SU-DHL-6 (cell line): ENCODE results near the gene NSMCE1.

ENCODE experiments used
- H2AFZ ChIP-seq: fragments of 200-600 bp; sonication (generic); 2 replicates; pipeline ENCODE4 v1.6.1; 2014; ENCODE audit warnings: low read depth, mild to moderate bottlenecking, moderate library complexity, mixed read lengths, antibody characterized with exemption, low read length; ENCODE audit not compliant: severe bottlenecking
- H3F3A ChIP-seq: fragments of 200-600 bp; shearing (Covaris generic); 2 replicates; pipeline ENCODE4 v1.6.0; 2016; ENCODE audit warnings: antibody characterized with exemption, mild to moderate bottlenecking; ENCODE audit not compliant: insufficient read depth
- H3K27ac ChIP-seq: fragments of 200-600 bp; sonication (generic); 2 replicates; pipeline ENCODE4 v1.5.1; 2016; ENCODE audit warnings: low read depth, mild to moderate bottlenecking, low read length, moderate library complexity, mixed read lengths
- H3K27me3 ChIP-seq: fragments of 200-600 bp; sonication (generic), shearing (Covaris generic); 2 replicates; pipeline ENCODE4 v1.6.0; 2014; ENCODE audit warnings: mild to moderate bottlenecking, low read length
- H3K36me3 ChIP-seq: fragments of 200-600 bp; sonication (generic); 2 replicates; pipeline ENCODE4 v1.6.1; 2014; ENCODE audit warnings: mild to moderate bottlenecking, low read length, mixed read lengths
- H3K4me2 ChIP-seq: fragments of 300-600, 200-600 bp; shearing (Covaris generic), sonication (generic); 2 replicates; pipeline ENCODE4 v1.6.0; 2014; ENCODE audit warnings: low read length, low read depth, mild to moderate bottlenecking; ENCODE audit not compliant: poor library complexity, severe bottlenecking
- H3K4me3 ChIP-seq: fragments of 200-600 bp; sonication (generic); 2 replicates; pipeline ENCODE4 v1.5.1; 2014; ENCODE audit warnings: antibody characterized with exemption, low read length, mild to moderate bottlenecking, mixed read lengths; ENCODE audit not compliant: insufficient read depth, poor library complexity, severe bottlenecking
- H3K79me2 ChIP-seq: fragments of 200-600 bp; sonication (generic); 2 replicates; pipeline ENCODE4 v1.6.1; 2014; ENCODE audit warnings: mild to moderate bottlenecking, low read length, moderate library complexity; ENCODE audit not compliant: insufficient read depth
- H3K9ac ChIP-seq: fragments of 200-600 bp; sonication (generic); 2 replicates; pipeline ENCODE4 v1.7.0; 2014; ENCODE audit warnings: mild to moderate bottlenecking, low read length
- H3K9me2 ChIP-seq: fragments of 200-600 bp; sonication (generic); replicated peaks from 2 replicates; pipeline ENCODE4 v1.6.1; 2014; ENCODE audit warnings: low read length; ENCODE audit not compliant: insufficient read depth
- H3K9me3 ChIP-seq: fragments of 200-600 bp; sonication (generic); 2 replicates; pipeline ENCODE4 v1.6.1; 2014; ENCODE audit warnings: low read length, mixed read lengths; ENCODE audit not compliant: insufficient read depth
- H4K20me1 ChIP-seq: fragments of 200-600 bp; sonication (generic); 2 replicates; pipeline ENCODE4 v1.6.1; 2014; ENCODE audit warnings: low read depth, mild to moderate bottlenecking, antibody characterized with exemption, low read length, moderate library complexity, mixed read lengths
- EZH2phosphoT487 ChIP-seq: fragments of 200-600 bp; sonication (generic), shearing (Covaris generic); conservative IDR thresholded peaks from 2 replicates; pipeline ENCODE4 v1.6.1; 2018; ENCODE audit warnings: mild to moderate bottlenecking, antibody characterized with exemption, low read length, moderate library complexity, mixed read lengths
- TF ChIP-seq, protein P1 (sequence below): fragments of 200-600 bp; sonication (generic); IDR thresholded peaks from one replicate; pipeline ENCODE4 v1.5.1; 2017; ENCODE audit warnings: antibody characterized with exemption, mild to moderate bottlenecking, low read length, moderate library complexity; ENCODE audit not compliant: insufficient read depth, poor library complexity, severe bottlenecking

NSMCE1 gene

GRCh38 chr16:27242398-27242797 lies 26.2 kb downstream of the NSMCE1 start:
- no peaks in the 10 kb centered on the region for H3K79me2 ChIP-seq
- no peaks in the 10 kb centered on the region for H3K9me2 ChIP-seq
- no peak overlapping the region for H3K4me3 ChIP-seq
- H3F3A ChIP-seq: peaks cover 14% of the 10 kb centered on the region
- H4K20me1 ChIP-seq: no peaks in the 10 kb centered on the region
- H3K36me3 ChIP-seq: no peaks in the 10 kb centered on the region
- no peak overlapping the region for H2AFZ ChIP-seq
- H3K27ac ChIP-seq: peak overlapping the region; percentile 29; the same call in 1 of the 2 replicates
- TF ChIP-seq, protein P1, sequence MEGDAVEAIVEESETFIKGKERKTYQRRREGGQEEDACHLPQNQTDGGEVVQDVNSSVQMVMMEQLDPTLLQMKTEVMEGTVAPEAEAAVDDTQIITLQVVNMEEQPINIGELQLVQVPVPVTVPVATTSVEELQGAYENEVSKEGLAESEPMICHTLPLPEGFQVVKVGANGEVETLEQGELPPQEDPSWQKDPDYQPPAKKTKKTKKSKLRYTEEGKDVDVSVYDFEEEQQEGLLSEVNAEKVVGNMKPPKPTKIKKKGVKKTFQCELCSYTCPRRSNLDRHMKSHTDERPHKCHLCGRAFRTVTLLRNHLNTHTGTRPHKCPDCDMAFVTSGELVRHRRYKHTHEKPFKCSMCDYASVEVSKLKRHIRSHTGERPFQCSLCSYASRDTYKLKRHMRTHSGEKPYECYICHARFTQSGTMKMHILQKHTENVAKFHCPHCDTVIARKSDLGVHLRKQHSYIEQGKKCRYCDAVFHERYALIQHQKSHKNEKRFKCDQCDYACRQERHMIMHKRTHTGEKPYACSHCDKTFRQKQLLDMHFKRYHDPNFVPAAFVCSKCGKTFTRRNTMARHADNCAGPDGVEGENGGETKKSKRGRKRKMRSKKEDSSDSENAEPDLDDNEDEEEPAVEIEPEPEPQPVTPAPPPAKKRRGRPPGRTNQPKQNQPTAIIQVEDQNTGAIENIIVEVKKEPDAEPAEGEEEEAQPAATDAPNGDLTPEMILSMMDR: no peak
- no peak for TF ChIP-seq EZH2phosphoT487
- 0 out of 2 replicates have a peak overlapping the region, but pooled peaks have one; percentile 23 for H3K9ac ChIP-seq
- H3K27me3 ChIP-seq: no peaks in the 10 kb centered on the region
- peak overlapping the region; percentile 44 for H3K4me2 ChIP-seq
- no peaks in the 10 kb centered on the region for H3K9me3 ChIP-seq

GRCh38 chr16:27241658-27242057 lies 26.9 kb downstream of the NSMCE1 start:
- H4K20me1 ChIP-seq: no peaks in the 10 kb centered on the region
- no peaks in the 10 kb centered on the region for H3K79me2 ChIP-seq
- peaks cover 18% of the 10 kb centered on the region for H3F3A ChIP-seq
- H3K9me2 ChIP-seq: no peaks in the 10 kb centered on the region
- H3K36me3 ChIP-seq: no peaks in the 10 kb centered on the region
- TF ChIP-seq EZH2phosphoT487: no peak
- TF ChIP-seq, protein P1: no peak
- H3K9ac ChIP-seq: no peak overlapping the region
- H3K4me2 ChIP-seq: no peak overlapping the region
- H2AFZ ChIP-seq: no peak overlapping the region
- no peak overlapping the region for H3K27ac ChIP-seq
- no peak overlapping the region for H3K4me3 ChIP-seq
- no peaks in the 10 kb centered on the region for H3K27me3 ChIP-seq
- H3K9me3 ChIP-seq: no peaks in the 10 kb centered on the region

- Histone ChIP-seq H3K27me3 (no peaks in the 10 kb centered on the region), H3K27ac (no peak overlapping the region), H2AFZ (no peak overlapping the region), H3K36me3 (no peaks in the 10 kb centered on the region), H3K9me3 (no peaks in the 10 kb centered on the region), H3K9me2 (no peaks in the 10 kb centered on the region), H3K4me3 (no peak overlapping the region), H4K20me1 (no peaks in the 10 kb centered on the region), H3K79me2 (no peaks in the 10 kb centered on the region), H3K9ac (no peak overlapping the region), H3K4me2 (no peak overlapping the region), H3F3A (peaks cover 20% of the 10 kb centered on the region)
- TF ChIP-seq, protein P1: no peak
- no peak for TF ChIP-seq EZH2phosphoT487
Measured at GRCh38 chr16:27240948-27241531, 27.5 kb downstream of the NSMCE1 start.
